ENCODE results near the gene LDLRAP1.
"Not testable (repeated sequence)": the region's sequence is repeated elsewhere in the genome, so short reads cannot be mapped to it uniquely, and the experiment has no call there.

The LDLRAP1 gene

GRCh38 chr1:25590096-25590824 lies 46.9 kb downstream of the LDLRAP1 start:
- Histone ChIP-seq H3K9me2 (replicated peaks; ENCODE audit: low read depth, low read length) (no peaks in the 10 kb centered on the region), H3K27me3 (ENCODE audit: insufficient read depth, low read length, poor library complexity, severe bottlenecking) (no peaks in the 10 kb centered on the region), H3K9me3 (ENCODE audit: insufficient read depth, low read depth, low read length) (no peaks in the 10 kb centered on the region), H3K9ac (ENCODE audit: low read depth, low read length, poor library complexity, severe bottlenecking) (no peak overlapping the region), H3K4me2 (ENCODE audit: low read depth, low read length, poor library complexity, severe bottlenecking) (no peak overlapping the region), H3K36me3 (ENCODE audit: insufficient read depth, low read length) (no peaks in the 10 kb centered on the region), H4K20me1 (ENCODE audit: insufficient read depth, low read length, poor library complexity, severe bottlenecking) (no peaks in the 10 kb centered on the region), H3F3A (ENCODE audit: low read depth) (no peaks in the 10 kb centered on the region), H3K4me3 (ENCODE audit: low read length, poor library complexity, severe bottlenecking) (no peak overlapping the region), H3K4me1 (ENCODE audit: insufficient read depth, low read length, poor library complexity, severe bottlenecking) (no peaks in the 10 kb centered on the region), H2AFZ (ENCODE audit: low read length) (no peak overlapping the region), H3K79me2 (ENCODE audit: insufficient read depth, low read length) (no peaks in the 10 kb centered on the region)
- no peak for TF ChIP-seq EZH2phosphoT487 (IDR thresholded peaks at IDR 0.05; ENCODE audit: borderline replicate concordance)
- TF ChIP-seq CTCF (conservative IDR thresholded peaks at IDR 0.05; ENCODE audit: low read length): no peak; the same call in 1 of the 2 replicates

- Histone ChIP-seq H3K9me2 (replicated peaks; ENCODE audit: low read depth, low read length) (no peaks in the 10 kb centered on the region), H3K9me3 (ENCODE audit: insufficient read depth, low read depth, low read length) (no peaks in the 10 kb centered on the region), H3K36me3 (ENCODE audit: insufficient read depth, low read length) (no peaks in the 10 kb centered on the region), H3F3A (ENCODE audit: low read depth) (no peaks in the 10 kb centered on the region), H4K20me1 (ENCODE audit: insufficient read depth, low read length, poor library complexity, severe bottlenecking) (no peaks in the 10 kb centered on the region), H2AFZ (ENCODE audit: low read length) (no peak overlapping the region), H3K79me2 (ENCODE audit: insufficient read depth, low read length) (no peaks in the 10 kb centered on the region), H3K27me3 (ENCODE audit: insufficient read depth, low read length, poor library complexity, severe bottlenecking) (no peaks in the 10 kb centered on the region), H3K9ac (ENCODE audit: low read depth, low read length, poor library complexity, severe bottlenecking) (no peak overlapping the region), H3K4me3 (ENCODE audit: low read length, poor library complexity, severe bottlenecking) (no peak overlapping the region), H3K4me2 (ENCODE audit: low read depth, low read length, poor library complexity, severe bottlenecking) (no peak overlapping the region), H3K4me1 (ENCODE audit: insufficient read depth, low read length, poor library complexity, severe bottlenecking) (no peaks in the 10 kb centered on the region)
- TF ChIP-seq EZH2phosphoT487 (IDR thresholded peaks at IDR 0.05; ENCODE audit: borderline replicate concordance) (no peak), CTCF (conservative IDR thresholded peaks at IDR 0.05; ENCODE audit: low read length) (no peak)
These were observed 50.5 kb downstream of the LDLRAP1 start for GRCh38 chr1:25593861-25594260.

- no peak overlapping the region for H2AFZ ChIP-seq (ENCODE audit: low read length)
- H3K4me1 ChIP-seq (ENCODE audit: insufficient read depth, low read length, poor library complexity, severe bottlenecking): no peaks in the 10 kb centered on the region
- H3K9ac ChIP-seq (ENCODE audit: low read depth, low read length, poor library complexity, severe bottlenecking): no peak overlapping the region
- no peaks in the 10 kb centered on the region for H3K79me2 ChIP-seq (ENCODE audit: insufficient read depth, low read length)
- TF ChIP-seq CTCF (conservative IDR thresholded peaks at IDR 0.05; ENCODE audit: low read length) (no peak), EZH2phosphoT487 (IDR thresholded peaks at IDR 0.05; ENCODE audit: borderline replicate concordance) (no peak)
- no peak overlapping the region for H3K4me3 ChIP-seq (ENCODE audit: low read length, poor library complexity, severe bottlenecking)
- H3K9me2 ChIP-seq (replicated peaks; ENCODE audit: low read depth, low read length): no peaks in the 10 kb centered on the region
- no peaks in the 10 kb centered on the region for H3K36me3 ChIP-seq (ENCODE audit: insufficient read depth, low read length)
- no peaks in the 10 kb centered on the region for H3K27me3 ChIP-seq (ENCODE audit: insufficient read depth, low read length, poor library complexity, severe bottlenecking)
- H3K4me2 ChIP-seq (ENCODE audit: low read depth, low read length, poor library complexity, severe bottlenecking): no peak overlapping the region
- H3F3A ChIP-seq (ENCODE audit: low read depth): no peaks in the 10 kb centered on the region
- no peaks in the 10 kb centered on the region for H4K20me1 ChIP-seq (ENCODE audit: insufficient read depth, low read length, poor library complexity, severe bottlenecking)
- H3K9me3 ChIP-seq (ENCODE audit: insufficient read depth, low read depth, low read length): no peaks in the 10 kb centered on the region
These were observed 51.6 kb downstream of the LDLRAP1 start for GRCh38 chr1:25594971-25595370.

GRCh38 chr1:25596641-25597040 lies 53.2 kb downstream of the LDLRAP1 start:
- not testable (repeated sequence) for H3K9me3 ChIP-seq (ENCODE audit: insufficient read depth, low read depth, low read length); H3K79me2 ChIP-seq (ENCODE audit: insufficient read depth, low read length); H3K9me2 ChIP-seq (replicated peaks; ENCODE audit: low read depth, low read length); H3K4me3 ChIP-seq (ENCODE audit: low read length, poor library complexity, severe bottlenecking); H3F3A ChIP-seq (ENCODE audit: low read depth); H3K36me3 ChIP-seq (ENCODE audit: insufficient read depth, low read length); H3K9ac ChIP-seq (ENCODE audit: low read depth, low read length, poor library complexity, severe bottlenecking); H4K20me1 ChIP-seq (ENCODE audit: insufficient read depth, low read length, poor library complexity, severe bottlenecking); H3K4me2 ChIP-seq (ENCODE audit: low read depth, low read length, poor library complexity, severe bottlenecking); H3K4me1 ChIP-seq (ENCODE audit: insufficient read depth, low read length, poor library complexity, severe bottlenecking); H3K27me3 ChIP-seq (ENCODE audit: insufficient read depth, low read length, poor library complexity, severe bottlenecking); H2AFZ ChIP-seq (ENCODE audit: low read length)
